K562 (cell line): ENCODE measurements around the gene RHOU. TPM values are rescaled to one million over a fixed set of nuclear protein-coding genes. Genes with fewer than 3 reads are reported as not detected.

Source experiments
- ATAC-seq: fragments of 200-7000 bp; cut with Tn5 transposase; 3 replicates; pipeline ENCODE4 v1.9.1; 2020; ENCODE audit warnings: moderate library complexity
- BruUV-seq: library from RNA; stranded (reverse); fragments of 400-500 nt; replicated peaks from 2 replicates; lab custom pipeline; 2021; lab: Mats Ljungman, UMichigan
- CTCF ChIA-PET: fragments of 300-600 bp; formaldehyde crosslinking; extraction: SDS; loops from one replicate; lab custom pipeline; 2021; ENCODE audit warnings: low intra/inter-chr PET ratio; lab: Yijun Ruan, JAX
- POLR2A ChIA-PET: fragments of 300-600, 350-650 bp; sonication (Branson Sonifier 250); formaldehyde crosslinking; extraction: SDS; loops from one replicate; lab custom pipeline; 2021; ENCODE audit warnings: antibody characterized with exemption, inconsistent platforms; lab: Yijun Ruan, JAX
- DNase-seq, 4 experiments: peaks; one replicate each; pipeline versions ENCODE4 v3.0.0 to v3.0.0-alpha.2; 2011 to 2018; ENCODE audit warnings: low spot score in 3 of 4, mixed read lengths in 3 of 4; ENCODE audit errors: extremely low read depth in 1 of 4
- FAIRE-seq: peaks from 2 replicates; lab custom pipeline; 2011; peaks lifted over from hg19 to GRCh38; lab: Jason Lieb, UNC
- H2AFZ ChIP-seq: 2 replicates; pipeline ENCODE4 v1.6.0; 2011; ENCODE audit warnings: low read depth, low read length, control low read depth, inconsistent platforms
- H3K27ac ChIP-seq: fragments of 200-600 bp; 3 replicates; pipeline ENCODE4 v1.8.0; 2011; ENCODE audit warnings: low read depth, mild to moderate bottlenecking, control low read depth, inconsistent platforms, low read length, moderate library complexity, mixed read lengths; ENCODE audit errors: extremely low read depth
- H3K27me3 ChIP-seq, 2 experiments: fragments of 300-600 bp in 1 of 2; 2 replicates in 1 of 2; 3 replicates in 1 of 2; pipeline versions ENCODE4 v1.6.0 to v1.8.0; 2011; ENCODE audit warnings: inconsistent platforms in 2 of 2, low read length in 2 of 2, mild to moderate bottlenecking in 1 of 2, mixed read lengths in 1 of 2, moderate library complexity in 1 of 2; ENCODE audit not compliant: control insufficient read depth in 2 of 2, insufficient read depth in 2 of 2
- H3K36me3 ChIP-seq: fragments of 300-600 bp; 3 replicates; pipeline ENCODE4 v1.8.0; 2011; ENCODE audit warnings: mild to moderate bottlenecking, low read length, inconsistent platforms; ENCODE audit not compliant: control insufficient read depth, insufficient read depth
- H3K4me1 ChIP-seq, 2 experiments: fragments of 200-600 bp in 1 of 2; replicated peaks in 1 of 2; 2 replicates in 1 of 2; 3 replicates in 1 of 2; pipeline versions ENCODE4 v1.5.1 to v1.8.0; 2011; ENCODE audit warnings: inconsistent platforms in 2 of 2, low read length in 2 of 2, mild to moderate bottlenecking in 1 of 2, mixed read lengths in 1 of 2, moderate library complexity in 1 of 2; ENCODE audit not compliant: control insufficient read depth in 2 of 2, insufficient read depth in 2 of 2
- H3K4me2 ChIP-seq: 2 replicates; pipeline ENCODE4 v1.6.1; 2011; ENCODE audit warnings: low read length, control low read depth, inconsistent platforms, mixed read lengths; ENCODE audit not compliant: insufficient read depth
- H3K4me3 ChIP-seq: fragments of 200-600 bp; sonication (generic), shearing (Covaris generic); 2 replicates; pipeline ENCODE4 v1.5.1; 2016; ENCODE audit warnings: control low read depth, inconsistent platforms
- H3K79me2 ChIP-seq: fragments of 200-600 bp; 3 replicates; pipeline ENCODE4 v1.8.0; 2011; ENCODE audit warnings: low read length, inconsistent platforms; ENCODE audit not compliant: control insufficient read depth, insufficient read depth
- H3K9ac ChIP-seq, 2 experiments: 2 replicates each; pipeline versions ENCODE4 v1.6.0 to v1.6.1; 2011; ENCODE audit warnings: low read depth in 2 of 2, low read length in 2 of 2, control low read depth in 1 of 2, inconsistent platforms in 1 of 2, mild to moderate bottlenecking in 1 of 2, mixed read lengths in 1 of 2; ENCODE audit not compliant: insufficient read depth in 1 of 2
- H3K9me1 ChIP-seq: one replicate; pipeline ENCODE4 v1.6.0; 2011; ENCODE audit warnings: inconsistent platforms, mild to moderate bottlenecking, low read length, moderate library complexity; ENCODE audit not compliant: control insufficient read depth, insufficient read depth
- H3K9me3 ChIP-seq: replicated peaks from 2 replicates; pipeline ENCODE4 v1.5.1; 2011; ENCODE audit warnings: low read depth, low read length, inconsistent platforms; ENCODE audit not compliant: control insufficient read depth, insufficient read depth
- H4K20me1 ChIP-seq: replicated peaks from 2 replicates; pipeline ENCODE4 v1.6.1; 2011; ENCODE audit warnings: low read length, inconsistent platforms, mixed read lengths; ENCODE audit not compliant: control insufficient read depth, insufficient read depth
- ARID2 ChIP-seq: fragments of 450-650 bp; IDR thresholded peaks from 2 replicates; pipeline ENCODE4 v1.6.1; 2017; ENCODE audit warnings: antibody characterized with exemption, mild to moderate bottlenecking
- CHCHD3 ChIP-seq: fragments of 250-450 bp; sonication (Bioruptor Pico); IDR thresholded peaks from 2 replicates; pipeline ENCODE4 v2.1.2; 2022; ENCODE audit warnings: mild to moderate bottlenecking
- GTF2E2 ChIP-seq: fragments of 200-800 bp; sonication (Bioruptor generic); IDR thresholded peaks from 2 replicates; pipeline ENCODE4 v1.6.1; 2016; ENCODE audit warnings: missing genetic modification characterization, missing compliant biosample characterization
- HEY1 ChIP-seq: fragments of 250-450 bp; sonication (Bioruptor Pico); IDR thresholded peaks from 2 replicates; pipeline ENCODE4 v1.5.0; 2020; ENCODE audit warnings: mild to moderate bottlenecking, moderate library complexity, borderline replicate concordance
- IRF9 ChIP-seq: fragments of 450-650 bp; IDR thresholded peaks from 2 replicates; pipeline ENCODE4 v1.6.1; 2016; ENCODE audit warnings: missing biosample characterization, missing genetic modification characterization
- NBN ChIP-seq: fragments of 450-650 bp; IDR thresholded peaks from 2 replicates; pipeline ENCODE4 v1.6.1; 2016; ENCODE audit warnings: low read depth, mild to moderate bottlenecking
- NELFE ChIP-seq: IDR thresholded peaks from 2 replicates; pipeline ENCODE4 v1.6.1; 2011; ENCODE audit warnings: mild to moderate bottlenecking; ENCODE audit not compliant: insufficient read depth, insufficient read length
- NFE2 ChIP-seq: IDR thresholded peaks from 2 replicates; pipeline ENCODE4 v1.6.1; 2014; ENCODE audit warnings: antibody characterized with exemption, low read depth
- PHF21A ChIP-seq: fragments of 450-650 bp; IDR thresholded peaks from 2 replicates; pipeline ENCODE4 v1.6.1; 2017; ENCODE audit warnings: low read depth, borderline replicate concordance
- RBFOX2 ChIP-seq: fragments of 200-400 bp; formaldehyde crosslinking; IDR thresholded peaks from 2 replicates; pipeline ENCODE4 v1.6.1; 2017; ENCODE audit warnings: low read depth, mild to moderate bottlenecking, low read length, moderate library complexity
- SUPT5H ChIP-seq: fragments of 450-650 bp; IDR thresholded peaks from 2 replicates; pipeline ENCODE4 v1.6.1; 2016
- TARDBP ChIP-seq: fragments of 450-650 bp; IDR thresholded peaks from 2 replicates; pipeline ENCODE4 v1.6.1; 2016
- WGBS: fragments of 100-300 bp; shearing (Covaris generic); methylation state at CpG from one replicate; pipeline ENCODE4 v1.1.6; 2016; ENCODE audit warnings: low coverage, mixed read lengths; ENCODE audit not compliant: insufficient coverage; ENCODE audit errors: missing lambda C conversion rate; 5-methylcytosine and 5-hydroxymethylcytosine counted together
- in situ Hi-C: fragments of 300-500 bp; cut with MboI; formaldehyde crosslinking; loops from 4 replicates; pipeline ENCODE4 v1.15.0; 2018; ENCODE audit warnings: inconsistent platforms, mixed read lengths
- intact Hi-C: fragments of 100-400 bp; cut with micrococcal nuclease; formaldehyde crosslinking; loops from 2 replicates; pipeline ENCODE4 v1.14.2; 2022
- polyA plus RNA-seq, 8 experiments: library from polyadenylated mRNA; depleted of rRNA in 4 of 8; stranded (reverse) in 5 of 8; unstranded in 3 of 8; fragments of >200 nt; fragmentation: Nextera tagmentation in 2 of 8; fragmentation: Illumina TruSeq in 1 of 8; extraction: Ambion mirVana in 2 of 8; extraction: Trizol in 1 of 8; gene quantifications; 2 replicates each; pipeline versions ENCODE4 v1.2.1 to v1.2.3, GENCODE V29; 2011 to 2014; ENCODE audit warnings: inconsistent platforms in 1 of 8, missing spikeins in 1 of 8
- total RNA-seq, 7 experiments: library from RNA; depleted of rRNA in 6 of 7; stranded (reverse); fragments of >200 nt in 6 of 7; fragmentation: Illumina TruSeq in 2 of 7; extraction: Trizol in 2 of 7; gene quantifications; 2 replicates each; pipeline versions ENCODE4 v1.2.1 to v1.2.3, GENCODE V29; 2011 to 2021; ENCODE audit warnings: low replicate concordance in 1 of 7
- TF ChIP-seq, protein P1 (sequence below): fragments of 250-450 bp; sonication (Bioruptor Pico); IDR thresholded peaks from 2 replicates; pipeline ENCODE4 v1.5.0; 2021
- TF ChIP-seq, protein P2 (sequence below), 3 experiments: fragments of 200-800 bp in 1 of 3; sonication (Bioruptor generic) in 1 of 3; sonication (generic) in 1 of 3; formaldehyde crosslinking in 1 of 3; IDR thresholded peaks; 2 replicates each; pipeline versions ENCODE4 v1.6.1 to v1.8.0; 2016 to 2022; ENCODE audit warnings: mild to moderate bottlenecking in 2 of 3, missing compliant biosample characterization in 2 of 3, missing genetic modification characterization in 2 of 3, missing genetic modification reagents in 1 of 3

Gene RHOU
- total and polyA plus RNA-seq, 9 of the 15 experiments (the other 6 are each of a cell fraction or from before 2014, with no cell fraction given): 0.07 TPM; not detected in 8

DNA sequence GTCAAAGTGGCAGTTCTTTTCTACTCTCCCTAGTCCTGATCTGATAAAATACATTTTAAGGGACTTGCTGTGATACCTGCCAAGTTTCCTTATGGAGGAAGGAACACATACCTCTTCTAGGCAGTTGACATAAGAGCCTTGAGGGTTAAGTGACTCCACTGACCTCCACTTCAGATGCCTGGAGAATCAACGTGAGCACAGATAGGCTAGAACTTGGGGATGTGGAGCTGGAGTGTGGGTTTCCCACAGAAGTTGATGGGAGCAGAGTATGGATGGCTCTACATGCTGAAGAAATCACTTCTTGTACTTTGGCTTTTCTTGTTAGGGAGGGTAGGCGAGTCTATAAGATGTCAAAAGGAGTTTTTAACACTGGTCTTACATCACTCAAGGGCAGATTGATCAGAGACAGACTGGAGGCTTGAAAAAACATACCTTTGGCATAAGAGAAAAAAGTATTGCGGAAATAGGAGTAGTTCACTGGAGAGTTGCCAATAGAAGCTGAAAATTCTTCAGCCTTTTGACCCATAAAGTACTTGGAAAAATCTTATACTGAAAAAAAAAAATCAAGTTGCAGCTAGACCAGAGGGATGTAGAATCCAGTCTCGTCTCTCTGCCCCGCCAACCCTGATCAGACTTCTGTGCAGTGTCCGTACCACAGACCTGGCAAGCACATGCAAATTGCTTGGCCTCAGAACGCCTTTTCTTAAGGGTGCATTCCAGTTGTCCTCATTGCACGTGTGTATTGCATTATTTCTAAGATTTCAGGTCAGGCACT is 5.5 kb downstream of the RHOU start:
- no peak overlapping the region for H3K4me2 ChIP-seq
- no peak overlapping the region for H3K4me3 ChIP-seq
- WGBS: under 1% methylated on average over 8 of the region's 8 CpGs
- no peaks in the 10 kb centered on the region for H3K9me1 ChIP-seq
- H3K79me2 ChIP-seq: no peaks in the 10 kb centered on the region
- no peak overlapping the region for H2AFZ ChIP-seq
- no peaks in the 10 kb centered on the region for H3K36me3 ChIP-seq
- DNase-seq: no peak
- H3K9ac ChIP-seq: no peak overlapping the region
- ATAC-seq: no peak
- no peak overlapping the region for H3K27ac ChIP-seq
- in situ Hi-C loops (no loop called here), intact Hi-C loops (no loop called here)
- no peak for FAIRE-seq
- CTCF ChIA-PET: no interaction called here
- no peak for TF ChIP-seq HEY1 (CRISPR knock-in tag)
- TF ChIP-seq PHF21A: no peak
- no peak for TF ChIP-seq NBN
- TF ChIP-seq RBFOX2: no peak
- TF ChIP-seq, protein P1, sequence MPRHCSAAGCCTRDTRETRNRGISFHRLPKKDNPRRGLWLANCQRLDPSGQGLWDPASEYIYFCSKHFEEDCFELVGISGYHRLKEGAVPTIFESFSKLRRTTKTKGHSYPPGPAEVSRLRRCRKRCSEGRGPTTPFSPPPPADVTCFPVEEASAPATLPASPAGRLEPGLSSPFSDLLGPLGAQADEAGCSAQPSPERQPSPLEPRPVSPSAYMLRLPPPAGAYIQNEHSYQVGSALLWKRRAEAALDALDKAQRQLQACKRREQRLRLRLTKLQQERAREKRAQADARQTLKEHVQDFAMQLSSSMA (CRISPR knock-in tag): no peak
- no peak for TF ChIP-seq ARID2
- TF ChIP-seq NELFE: no peak
- no peak for TF ChIP-seq GTF2E2 (tag)
- TF ChIP-seq SUPT5H: no peak
- no peak for TF ChIP-seq IRF9 (tag)
- TF ChIP-seq, protein P2, sequence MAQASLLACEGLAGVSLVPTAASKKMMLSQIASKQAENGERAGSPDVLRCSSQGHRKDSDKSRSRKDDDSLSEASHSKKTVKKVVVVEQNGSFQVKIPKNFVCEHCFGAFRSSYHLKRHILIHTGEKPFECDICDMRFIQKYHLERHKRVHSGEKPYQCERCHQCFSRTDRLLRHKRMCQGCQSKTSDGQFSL (CRISPR knock-in tag; IDR thresholded peaks at IDR 0.05): no peak
- TF ChIP-seq, protein P2 (tag; IDR thresholded peaks at IDR 0.05): no peak
- no peak for TF ChIP-seq CHCHD3 (CRISPR knock-in tag)
- no peak for TF ChIP-seq NFE2
- TF ChIP-seq TARDBP: no peak
- POLR2A ChIA-PET: interaction anchor here (2.4 kb wide), 1 partner anchor 13 kb away, joined by 4 read pairs; no protein-coding TSS in a partner anchor
- H3K27me3 ChIP-seq: peaks cover 15 to 37% of the 10 kb centered on the region in 2 experiments
- no peaks in the 10 kb centered on the region for H3K9me3 ChIP-seq
- H4K20me1 ChIP-seq: no peaks in the 10 kb centered on the region
- no TSS peak for BruUV-seq
- H3K4me1 ChIP-seq: no peaks in the 10 kb centered on the region; a peak in 1 of 5 replicates
